Spleen (tissue), 11 donors: ENCODE data around the gene ATF3. TPM values are rescaled to one million over a fixed set of nuclear protein-coding genes. Genes with fewer than 3 reads are reported as not detected.

Experiments
- DNase-seq: peaks from one replicate; pipeline ENCODE4 v3.0.0-alpha.2; 2020
- H3K27ac ChIP-seq, 8 donors: fragments of 200-600 bp; sonication (generic) in 7 of 8; 1 replicate in 4 of 8; 2 replicates in 4 of 8; pipeline versions ENCODE4 v1.5.0 to v1.8.0; 2016 to 2021; ENCODE audit warnings: inconsistent platforms in 4 of 8, mild to moderate bottlenecking in 4 of 8, moderate library complexity in 1 of 8
- H3K27me3 ChIP-seq, 7 donors: fragments of 200-600 bp; sonication (generic) in 6 of 7; replicated peaks in 1 of 7; 1 replicate in 4 of 7; 2 replicates in 3 of 7; pipeline versions ENCODE4 v1.5.0 to v1.8.0; 2016 to 2021; ENCODE audit warnings: inconsistent platforms in 3 of 7, mild to moderate bottlenecking in 1 of 7
- H3K36me3 ChIP-seq, 6 donors: fragments of 200-600 bp; sonication (generic) in 5 of 6; 1 replicate in 4 of 6; 2 replicates in 2 of 6; pipeline versions ENCODE4 v1.5.0 to v1.8.0; 2016 to 2021; ENCODE audit warnings: inconsistent platforms in 2 of 6
- H3K4me1 ChIP-seq, 6 donors: fragments of 200-600 bp; sonication (generic) in 5 of 6; 1 replicate in 3 of 6; 2 replicates in 3 of 6; pipeline versions ENCODE4 v1.5.0 to v1.8.0; 2016 to 2021; ENCODE audit warnings: inconsistent platforms in 3 of 6
- H3K4me3 ChIP-seq, 8 donors: fragments of 200-600 bp; sonication (generic) in 7 of 8; 1 replicate in 4 of 8; 2 replicates in 4 of 8; pipeline versions ENCODE4 v1.5.0 to v1.8.0; 2016 to 2021; ENCODE audit warnings: inconsistent platforms in 4 of 8, mild to moderate bottlenecking in 4 of 8, moderate library complexity in 2 of 8
- H3K9me3 ChIP-seq, 8 donors: fragments of 200-600 bp; sonication (generic) in 7 of 8; 1 replicate in 4 of 8; 2 replicates in 4 of 8; pipeline versions ENCODE4 v1.5.0 to v1.8.0; 2016 to 2021; ENCODE audit warnings: inconsistent platforms in 4 of 8
- CTCF ChIP-seq, 11 experiments: fragments of 200-600 bp in 7 of 11; fragments of 450-650 bp in 4 of 11; sonication (generic) in 4 of 11; IDR thresholded peaks in 8 of 11; conservative IDR thresholded peaks in 3 of 11; 1 replicate in 7 of 11; 2 replicates in 4 of 11; pipeline versions ENCODE4 v1.4.0 to v1.8.0; 2016 to 2021; ENCODE audit warnings: antibody characterized with exemption in 11 of 11, inconsistent platforms in 4 of 11, mild to moderate bottlenecking in 1 of 11
- POLR2A ChIP-seq, 3 donors: fragments of 450-650 bp; IDR thresholded peaks; one replicate each; pipeline ENCODE4 v1.5.1; 2017; ENCODE audit warnings: antibody characterized with exemption in 3 of 3, mild to moderate bottlenecking in 1 of 3
- POLR2AphosphoS5 ChIP-seq, 3 donors: sonication (generic); formaldehyde crosslinking; IDR thresholded peaks; one replicate each; pipeline ENCODE4 v1.5.1; 2017; ENCODE audit warnings: antibody characterized with exemption in 3 of 3
- WGBS, 5 donors: extraction: QIAGEN DNeasy Blood & Tissue Kit in 3 of 5; methylation state at CpG; one replicate each; pipeline versions ENCODE4 v1.1.5 to v1.1.7; 2013 to 2018; 5-methylcytosine and 5-hydroxymethylcytosine counted together
- intact Hi-C: fragments of 100-400 bp; cut with DNase I; formaldehyde crosslinking; loops from one replicate; pipeline ENCODE4 v1.15.0; 2023; ENCODE audit warnings: low total_unique reads
- polyA plus RNA-seq, 3 donors: library from polyadenylated mRNA; stranded (reverse); fragments of 200-250 nt; gene quantifications; one replicate each; pipeline ENCODE4 v1.2.1, GENCODE V29; 2013
- total RNA-seq, 7 donors: library from RNA; depleted of rRNA in 3 of 7; stranded (reverse); fragments of >200 nt in 3 of 7; fragmentation: NEBNext Ultra II Directional in 4 of 7; extraction: Animal tissue kit (Norgen Biotek cat#: 25700) in 4 of 7; gene quantifications; one replicate each; pipeline versions ENCODE4 v1.1.0 to v1.2.1, GENCODE V29; 2016 to 2021
- donor health status: healthy with polysubstance abuse.
- donor health status: DM: no; HTN: no; CAD: no; lungs with moderate emphysema.
- donor health status: DM: no; HTN: no; CAD: no.
- donor health status: Bipolar disorder and iron deficiency.
- donor health status: healthy.
- donor health status: DM: no; HTN: no; CAD: no.
- donor health status: DM: yes; HTN: yes; CAD: no.

The ATF3 gene
- total and polyA plus RNA-seq, 10 donors: 1.4 to 31.8 (median 7.4) TPM

GRCh38 chr1:212587888-212588510, 20.6 kb upstream of the ATF3 start:
- no peaks in the 10 kb centered on the region for H3K9me3 ChIP-seq
- WGBS, 5 donors: 48 to 74% (median 59%) methylated on average over 13 of the region's 13 CpGs
- H3K27me3 ChIP-seq: peaks cover 0 to 50% (median 14%) of the 10 kb centered on the region in 7 donors
- no peaks in the 10 kb centered on the region for H3K4me1 ChIP-seq
- TF ChIP-seq POLR2AphosphoS5 (IDR thresholded peaks at IDR 0.05) (no peak), POLR2A (IDR thresholded peaks at IDR 0.05) (no peak), CTCF (IDR thresholded peaks at IDR 0.05 in 8 of 11, conservative IDR thresholded peaks at IDR 0.05 in 3 of 11) (no peak)
- intact Hi-C loops: no loop called here
- DNase-seq: no peak
- no peak overlapping the region for H3K27ac ChIP-seq
- no peaks in the 10 kb centered on the region for H3K36me3 ChIP-seq
- H3K4me3 ChIP-seq: no peak overlapping the region

GRCh38 chr1:212589446-212589845, 19.1 kb upstream of the ATF3 start:
- Histone ChIP-seq H3K27me3 (peaks cover 0 to 50% (median 14%) of the 10 kb centered on the region in 7 donors), H3K4me1 (no peaks in the 10 kb centered on the region), H3K27ac (no peak overlapping the region), H3K4me3 (no peak overlapping the region), H3K9me3 (no peaks in the 10 kb centered on the region), H3K36me3 (no peaks in the 10 kb centered on the region)
- no peak for DNase-seq
- no peak for TF ChIP-seq CTCF (IDR thresholded peaks at IDR 0.05 in 8 of 11, conservative IDR thresholded peaks at IDR 0.05 in 3 of 11)
- peak in 1 of 3 donors; percentile 17 for TF ChIP-seq POLR2AphosphoS5 (IDR thresholded peaks at IDR 0.05)
- TF ChIP-seq POLR2A (IDR thresholded peaks at IDR 0.05): no peak
- 60 to 88% (median 66%) methylated on average over 3 of the region's 3 CpGs for WGBS, 5 donors
- intact Hi-C loops: no loop called here

- Histone ChIP-seq H3K4me3 (no peak overlapping the region), H3K27me3 (peaks cover 0 to 36% (median 14%) of the 10 kb centered on the region in 7 donors), H3K4me1 (peaks cover 0 to 15% (median 12%) of the 10 kb centered on the region in 6 donors), H3K9me3 (no peaks in the 10 kb centered on the region), H3K27ac (no peak overlapping the region), H3K36me3 (no peaks in the 10 kb centered on the region)
- 85 to 95% (median 90%) methylated on average over 3 of the region's 3 CpGs for WGBS, 5 donors
- no peak for DNase-seq
- intact Hi-C loops: no loop called here
- TF ChIP-seq POLR2A (IDR thresholded peaks at IDR 0.05): no peak
- TF ChIP-seq CTCF (IDR thresholded peaks at IDR 0.05 in 8 of 11, conservative IDR thresholded peaks at IDR 0.05 in 3 of 11): no peak
- TF ChIP-seq POLR2AphosphoS5 (IDR thresholded peaks at IDR 0.05): no peak
These were observed 16.6 kb upstream of the ATF3 start for GRCh38 chr1:212591922-212592321.

- Histone ChIP-seq H3K4me3 (no peak overlapping the region), H3K27ac (no peak overlapping the region), H3K4me1 (peaks cover 0 to 15% (median 12%) of the 10 kb centered on the region in 6 donors), H3K27me3 (peaks cover 0 to 18% (median 0%) of the 10 kb centered on the region in 7 donors), H3K36me3 (no peaks in the 10 kb centered on the region), H3K9me3 (no peaks in the 10 kb centered on the region)
- WGBS, 5 donors: 85 to 95% (median 90%) methylated on average over 3 of the region's 3 CpGs
- TF ChIP-seq CTCF (IDR thresholded peaks at IDR 0.05 in 8 of 11, conservative IDR thresholded peaks at IDR 0.05 in 3 of 11) (no peak), POLR2A (IDR thresholded peaks at IDR 0.05) (no peak), POLR2AphosphoS5 (IDR thresholded peaks at IDR 0.05) (no peak)
- DNase-seq: no peak
- intact Hi-C loops: no loop called here
These were observed 14.7 kb upstream of the ATF3 start for GRCh38 chr1:212593821-212594251.
